Activated naive CD8-positive, alpha-beta T cell (primary cell): Measurements from ENCODE around the gene RBM44.
"Not testable (repeated sequence)": the region's sequence is repeated elsewhere in the genome, so short reads cannot be mapped to it uniquely, and the experiment has no call there.

Experiments
- H3K27ac Mint-ChIP-seq: one replicate; pipeline ENCODE4 v1.8.0; 2021; ENCODE audit warnings: mixed read lengths
- H3K27me3 Mint-ChIP-seq: one replicate; pipeline ENCODE4 v1.8.0; 2021; ENCODE audit warnings: mixed read lengths
- H3K36me3 Mint-ChIP-seq: one replicate; pipeline ENCODE4 v1.8.0; 2021; ENCODE audit warnings: mixed read lengths
- H3K4me1 Mint-ChIP-seq: one replicate; pipeline ENCODE4 v1.8.0; 2021; ENCODE audit warnings: low read depth, mixed read lengths
- H3K4me3 Mint-ChIP-seq: one replicate; pipeline ENCODE4 v1.8.0; 2021; ENCODE audit warnings: mild to moderate bottlenecking, mixed read lengths
- H3K9me3 Mint-ChIP-seq: one replicate; pipeline ENCODE4 v1.8.0; 2021; ENCODE audit warnings: low read depth, mixed read lengths

Gene RBM44

GRCh38 chr2:237801466-237801865 is 2.9 kb downstream of the RBM44 start:
- peaks cover 2% of the 10 kb centered on the region for H3K27me3 Mint-ChIP-seq
- no peaks in the 10 kb centered on the region for H3K4me1 Mint-ChIP-seq
- peaks cover 12% of the 10 kb centered on the region for H3K36me3 Mint-ChIP-seq
- no peak overlapping the region for H3K27ac Mint-ChIP-seq
- H3K9me3 Mint-ChIP-seq, result peaks cover 3% of the 10 kb centered on the region
- H3K4me3 Mint-ChIP-seq, result no peak overlapping the region

GRCh38 chr2:237806334-237806733 is 7.8 kb downstream of the RBM44 start:
- peaks cover 11% of the 10 kb centered on the region for H3K36me3 Mint-ChIP-seq
- H3K4me3 Mint-ChIP-seq, result no peak overlapping the region
- H3K4me1 Mint-ChIP-seq, result no peaks in the 10 kb centered on the region
- no peak overlapping the region for H3K27ac Mint-ChIP-seq
- no peaks in the 10 kb centered on the region for H3K9me3 Mint-ChIP-seq
- peaks cover 6% of the 10 kb centered on the region for H3K27me3 Mint-ChIP-seq

GRCh38 chr2:237815637-237816036 is 17.1 kb downstream of the RBM44 start:
- H3K36me3 Mint-ChIP-seq, result peaks cover 7% of the 10 kb centered on the region
- H3K9me3 Mint-ChIP-seq, result no peaks in the 10 kb centered on the region
- no peak overlapping the region for H3K4me3 Mint-ChIP-seq
- H3K4me1 Mint-ChIP-seq, result no peaks in the 10 kb centered on the region
- no peak overlapping the region for H3K27ac Mint-ChIP-seq
- H3K27me3 Mint-ChIP-seq, result no peaks in the 10 kb centered on the region

- no peak overlapping the region for H3K27ac Mint-ChIP-seq
- H3K4me3 Mint-ChIP-seq, result no peak overlapping the region
- H3K27me3 Mint-ChIP-seq, result no peaks in the 10 kb centered on the region
- H3K4me1 Mint-ChIP-seq, result no peaks in the 10 kb centered on the region
- no peaks in the 10 kb centered on the region for H3K9me3 Mint-ChIP-seq
- peaks cover 7% of the 10 kb centered on the region for H3K36me3 Mint-ChIP-seq
These were observed 18.0 kb downstream of the RBM44 start for GRCh38 chr2:237816531-237816930.

GRCh38 chr2:237818066-237818473 is 19.5 kb downstream of the RBM44 start:
- H3K27ac Mint-ChIP-seq, result no peak overlapping the region
- H3K4me3 Mint-ChIP-seq, result no peak overlapping the region
- no peaks in the 10 kb centered on the region for H3K27me3 Mint-ChIP-seq
- H3K36me3 Mint-ChIP-seq, result peaks cover 5% of the 10 kb centered on the region
- no peaks in the 10 kb centered on the region for H3K9me3 Mint-ChIP-seq
- no peaks in the 10 kb centered on the region for H3K4me1 Mint-ChIP-seq

GRCh38 chr2:237819231-237819630 is 20.7 kb downstream of the RBM44 start:
- H3K27ac Mint-ChIP-seq, result no peak overlapping the region
- no peaks in the 10 kb centered on the region for H3K27me3 Mint-ChIP-seq
- H3K4me1 Mint-ChIP-seq, result no peaks in the 10 kb centered on the region
- H3K36me3 Mint-ChIP-seq, result peaks cover 5% of the 10 kb centered on the region
- no peaks in the 10 kb centered on the region for H3K9me3 Mint-ChIP-seq
- H3K4me3 Mint-ChIP-seq, result no peak overlapping the region

- Mint-ChIP-seq H3K4me1 (no peaks in the 10 kb centered on the region), H3K27ac (no peak overlapping the region), H3K27me3 (no peaks in the 10 kb centered on the region), H3K36me3 (peaks cover 5% of the 10 kb centered on the region), H3K4me3 (no peak overlapping the region), H3K9me3 (no peaks in the 10 kb centered on the region)
These were observed 21.8 kb downstream of the RBM44 start for GRCh38 chr2:237820421-237820820.

- Mint-ChIP-seq H3K27ac (no peak overlapping the region), H3K4me3 (no peak overlapping the region), H3K4me1 (no peaks in the 10 kb centered on the region), H3K36me3 (peaks cover 5% of the 10 kb centered on the region), H3K9me3 (no peaks in the 10 kb centered on the region), H3K27me3 (no peaks in the 10 kb centered on the region)
These were observed 25.0 kb downstream of the RBM44 start for GRCh38 chr2:237823544-237823943.

GRCh38 chr2:237824085-237824484 is 25.5 kb downstream of the RBM44 start:
- no peaks in the 10 kb centered on the region for H3K27me3 Mint-ChIP-seq
- H3K9me3 Mint-ChIP-seq, result no peaks in the 10 kb centered on the region
- H3K4me1 Mint-ChIP-seq, result no peaks in the 10 kb centered on the region
- H3K4me3 Mint-ChIP-seq, result no peak overlapping the region
- H3K27ac Mint-ChIP-seq, result no peak overlapping the region
- H3K36me3 Mint-ChIP-seq, result peaks cover 4% of the 10 kb centered on the region

- Mint-ChIP-seq H3K36me3 (no peaks in the 10 kb centered on the region), H3K27ac (no peak overlapping the region), H3K9me3 (no peaks in the 10 kb centered on the region), H3K27me3 (no peaks in the 10 kb centered on the region), H3K4me3 (no peak overlapping the region), H3K4me1 (no peaks in the 10 kb centered on the region)
These were observed 28.9 kb downstream of the RBM44 start for GRCh38 chr2:237827421-237827987.

GRCh38 chr2:237830522-237830921 is 31.9 kb downstream of the RBM44 start:
- Mint-ChIP-seq H3K27ac (no peak overlapping the region), H3K9me3 (no peaks in the 10 kb centered on the region), H3K4me1 (no peaks in the 10 kb centered on the region), H3K4me3 (no peak overlapping the region), H3K27me3 (no peaks in the 10 kb centered on the region), H3K36me3 (peaks cover 5% of the 10 kb centered on the region)

- H3K36me3 Mint-ChIP-seq, result peaks cover 8% of the 10 kb centered on the region
- H3K4me3 Mint-ChIP-seq, result no peak overlapping the region
- H3K27me3 Mint-ChIP-seq, result no peaks in the 10 kb centered on the region
- no peaks in the 10 kb centered on the region for H3K9me3 Mint-ChIP-seq
- H3K27ac Mint-ChIP-seq, result no peak overlapping the region
- no peaks in the 10 kb centered on the region for H3K4me1 Mint-ChIP-seq
These were observed 35.0 kb downstream of the RBM44 start for GRCh38 chr2:237833546-237833945.

GRCh38 chr2:237835372-237835771 is 36.8 kb downstream of the RBM44 start:
- no peaks in the 10 kb centered on the region for H3K9me3 Mint-ChIP-seq
- H3K27ac Mint-ChIP-seq, result no peak overlapping the region

GRCh38 chr2:237841051-237841450 is 42.5 kb downstream of the RBM44 start:
- H3K27me3 Mint-ChIP-seq, result no peaks in the 10 kb centered on the region
- no peak overlapping the region for H3K4me3 Mint-ChIP-seq
- H3K9me3 Mint-ChIP-seq, result peaks cover 6% of the 10 kb centered on the region
- no peak overlapping the region for H3K27ac Mint-ChIP-seq
- H3K4me1 Mint-ChIP-seq, result no peaks in the 10 kb centered on the region
- H3K36me3 Mint-ChIP-seq, result no peaks in the 10 kb centered on the region

More at GRCh38 chr2:237835372-237835771, 36.8 kb downstream of the RBM44 start:
- no peaks in the 10 kb centered on the region for H3K27me3 Mint-ChIP-seq
- no peak overlapping the region for H3K4me3 Mint-ChIP-seq
- peaks cover 8% of the 10 kb centered on the region for H3K36me3 Mint-ChIP-seq
- H3K4me1 Mint-ChIP-seq, result no peaks in the 10 kb centered on the region

- H3K36me3 Mint-ChIP-seq, H3K4me1 Mint-ChIP-seq, H3K27me3 Mint-ChIP-seq, H3K27ac Mint-ChIP-seq, H3K4me3 Mint-ChIP-seq, H3K9me3 Mint-ChIP-seq: not testable (repeated sequence)
These were observed 50.4 kb downstream of the RBM44 start for GRCh38 chr2:237848940-237849339.

GRCh38 chr2:237854295-237854694 is 55.7 kb downstream of the RBM44 start:
- H3K27ac Mint-ChIP-seq, result no peak overlapping the region
- H3K27me3 Mint-ChIP-seq, result peaks cover 12% of the 10 kb centered on the region
- H3K36me3 Mint-ChIP-seq, result no peaks in the 10 kb centered on the region
- H3K4me3 Mint-ChIP-seq, result no peak overlapping the region
- H3K9me3 Mint-ChIP-seq, result no peaks in the 10 kb centered on the region
- H3K4me1 Mint-ChIP-seq, result peaks cover 8% of the 10 kb centered on the region
